ENCODE data around the gene MSI1.

DNA sequence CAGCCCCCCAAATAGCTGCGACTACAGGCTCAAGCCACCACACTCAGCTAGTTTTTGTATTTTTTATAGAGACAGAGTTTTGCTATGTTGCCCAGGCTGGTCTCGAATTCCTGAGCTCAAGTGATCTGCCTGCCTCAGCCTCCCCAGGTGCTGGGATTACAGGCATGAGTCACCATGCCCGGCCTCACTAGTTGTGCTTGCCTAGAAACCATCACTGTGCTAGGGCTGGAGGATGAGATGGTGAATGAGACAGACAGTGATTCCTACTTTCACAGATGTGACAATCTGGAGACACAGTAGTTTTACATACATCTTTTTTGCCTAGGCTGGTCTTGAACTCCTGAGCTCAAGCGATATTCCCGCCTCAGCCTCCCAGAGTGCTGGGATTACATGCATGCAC is 7.5 kb upstream of the MSI1 start:
- TF ChIP-seq, protein P1, sequence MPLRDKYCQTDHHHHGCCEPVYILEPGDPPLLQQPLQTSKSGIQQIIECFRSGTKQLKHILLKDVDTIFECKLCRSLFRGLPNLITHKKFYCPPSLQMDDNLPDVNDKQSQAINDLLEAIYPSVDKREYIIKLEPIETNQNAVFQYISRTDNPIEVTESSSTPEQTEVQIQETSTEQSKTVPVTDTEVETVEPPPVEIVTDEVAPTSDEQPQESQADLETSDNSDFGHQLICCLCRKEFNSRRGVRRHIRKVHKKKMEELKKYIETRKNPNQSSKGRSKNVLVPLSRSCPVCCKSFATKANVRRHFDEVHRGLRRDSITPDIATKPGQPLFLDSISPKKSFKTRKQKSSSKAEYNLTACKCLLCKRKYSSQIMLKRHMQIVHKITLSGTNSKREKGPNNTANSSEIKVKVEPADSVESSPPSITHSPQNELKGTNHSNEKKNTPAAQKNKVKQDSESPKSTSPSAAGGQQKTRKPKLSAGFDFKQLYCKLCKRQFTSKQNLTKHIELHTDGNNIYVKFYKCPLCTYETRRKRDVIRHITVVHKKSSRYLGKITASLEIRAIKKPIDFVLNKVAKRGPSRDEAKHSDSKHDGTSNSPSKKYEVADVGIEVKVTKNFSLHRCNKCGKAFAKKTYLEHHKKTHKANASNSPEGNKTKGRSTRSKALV (CRISPR knock-in tag; IDR thresholded peaks at IDR 0.05) = no peak
- TF ChIP-seq, protein P2, sequence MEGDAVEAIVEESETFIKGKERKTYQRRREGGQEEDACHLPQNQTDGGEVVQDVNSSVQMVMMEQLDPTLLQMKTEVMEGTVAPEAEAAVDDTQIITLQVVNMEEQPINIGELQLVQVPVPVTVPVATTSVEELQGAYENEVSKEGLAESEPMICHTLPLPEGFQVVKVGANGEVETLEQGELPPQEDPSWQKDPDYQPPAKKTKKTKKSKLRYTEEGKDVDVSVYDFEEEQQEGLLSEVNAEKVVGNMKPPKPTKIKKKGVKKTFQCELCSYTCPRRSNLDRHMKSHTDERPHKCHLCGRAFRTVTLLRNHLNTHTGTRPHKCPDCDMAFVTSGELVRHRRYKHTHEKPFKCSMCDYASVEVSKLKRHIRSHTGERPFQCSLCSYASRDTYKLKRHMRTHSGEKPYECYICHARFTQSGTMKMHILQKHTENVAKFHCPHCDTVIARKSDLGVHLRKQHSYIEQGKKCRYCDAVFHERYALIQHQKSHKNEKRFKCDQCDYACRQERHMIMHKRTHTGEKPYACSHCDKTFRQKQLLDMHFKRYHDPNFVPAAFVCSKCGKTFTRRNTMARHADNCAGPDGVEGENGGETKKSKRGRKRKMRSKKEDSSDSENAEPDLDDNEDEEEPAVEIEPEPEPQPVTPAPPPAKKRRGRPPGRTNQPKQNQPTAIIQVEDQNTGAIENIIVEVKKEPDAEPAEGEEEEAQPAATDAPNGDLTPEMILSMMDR (CRISPR knock-in tag; IDR thresholded peaks at IDR 0.05) = no peak
- TF ChIP-seq SP1 (IDR thresholded peaks at IDR 0.05) = no peak
- TF ChIP-seq SP1 (CRISPR knock-in tag; IDR thresholded peaks at IDR 0.05) = no peak
